Measurements from ENCODE around the gene SAMM50.

Gene SAMM50

DNA sequence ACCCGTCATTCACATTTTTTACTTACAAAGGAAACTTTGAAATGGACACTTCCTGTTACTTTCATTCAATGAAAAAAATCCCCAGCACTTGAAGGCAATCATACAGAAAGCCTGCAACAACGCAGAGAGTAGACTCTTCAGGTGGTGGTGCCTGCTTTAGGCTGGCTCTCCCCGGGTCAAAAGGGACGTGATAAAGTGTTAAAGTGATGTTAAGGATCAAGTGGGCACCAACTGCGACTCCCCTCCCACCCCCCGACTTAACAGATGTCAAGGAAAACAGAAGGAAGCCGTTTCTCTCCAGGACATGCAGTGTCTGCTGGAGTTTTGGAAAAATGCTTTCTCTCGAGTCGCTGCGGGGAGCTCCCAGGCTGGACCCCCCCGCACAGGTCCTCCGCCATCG, 32.1 kb upstream of the SAMM50 start:
- TF ChIP-seq EZH2 (IDR thresholded peaks at IDR 0.05; ENCODE audit: borderline replicate concordance, low read length) = no peak
- TF ChIP-seq, protein P1, sequence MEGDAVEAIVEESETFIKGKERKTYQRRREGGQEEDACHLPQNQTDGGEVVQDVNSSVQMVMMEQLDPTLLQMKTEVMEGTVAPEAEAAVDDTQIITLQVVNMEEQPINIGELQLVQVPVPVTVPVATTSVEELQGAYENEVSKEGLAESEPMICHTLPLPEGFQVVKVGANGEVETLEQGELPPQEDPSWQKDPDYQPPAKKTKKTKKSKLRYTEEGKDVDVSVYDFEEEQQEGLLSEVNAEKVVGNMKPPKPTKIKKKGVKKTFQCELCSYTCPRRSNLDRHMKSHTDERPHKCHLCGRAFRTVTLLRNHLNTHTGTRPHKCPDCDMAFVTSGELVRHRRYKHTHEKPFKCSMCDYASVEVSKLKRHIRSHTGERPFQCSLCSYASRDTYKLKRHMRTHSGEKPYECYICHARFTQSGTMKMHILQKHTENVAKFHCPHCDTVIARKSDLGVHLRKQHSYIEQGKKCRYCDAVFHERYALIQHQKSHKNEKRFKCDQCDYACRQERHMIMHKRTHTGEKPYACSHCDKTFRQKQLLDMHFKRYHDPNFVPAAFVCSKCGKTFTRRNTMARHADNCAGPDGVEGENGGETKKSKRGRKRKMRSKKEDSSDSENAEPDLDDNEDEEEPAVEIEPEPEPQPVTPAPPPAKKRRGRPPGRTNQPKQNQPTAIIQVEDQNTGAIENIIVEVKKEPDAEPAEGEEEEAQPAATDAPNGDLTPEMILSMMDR (IDR thresholded peaks at IDR 0.05; ENCODE audit: low read length) = no peak
- no peaks in the 10 kb centered on the region for H3K36me3 ChIP-seq (ENCODE audit: insufficient read depth, low read length)
- peaks cover under 1% of the 10 kb centered on the region; the same call in 1 of the 2 replicates for H3K27me3 ChIP-seq (ENCODE audit: insufficient read depth, low read length)
- no peaks in the 10 kb centered on the region for H3K9me2 ChIP-seq (ENCODE audit: low read depth, low read length)
- no peak overlapping the region for H2AFZ ChIP-seq (ENCODE audit: low read length)
- H3K27ac ChIP-seq (ENCODE audit: low read depth, low read length, poor library complexity, severe bottlenecking) = no peak overlapping the region
- no peaks in the 10 kb centered on the region for H3K79me2 ChIP-seq (ENCODE audit: insufficient read depth, low read length)
- no peaks in the 10 kb centered on the region for H3K9me3 ChIP-seq (ENCODE audit: low read length)
- H3K4me3 ChIP-seq (ENCODE audit: low read depth, low read length, poor library complexity, severe bottlenecking) = no peak overlapping the region
- no peaks in the 10 kb centered on the region for H4K20me1 ChIP-seq (ENCODE audit: insufficient read depth, low read length)
- no peak overlapping the region for H3K4me2 ChIP-seq (ENCODE audit: low read length)
- no peak overlapping the region for H3K9ac ChIP-seq (ENCODE audit: low read length)
- no peaks in the 10 kb centered on the region for H3F3A ChIP-seq (ENCODE audit: insufficient read depth, low read length)
- no peaks in the 10 kb centered on the region for H3K4me1 ChIP-seq (ENCODE audit: insufficient read depth, low read length, severe bottlenecking)

DNA sequence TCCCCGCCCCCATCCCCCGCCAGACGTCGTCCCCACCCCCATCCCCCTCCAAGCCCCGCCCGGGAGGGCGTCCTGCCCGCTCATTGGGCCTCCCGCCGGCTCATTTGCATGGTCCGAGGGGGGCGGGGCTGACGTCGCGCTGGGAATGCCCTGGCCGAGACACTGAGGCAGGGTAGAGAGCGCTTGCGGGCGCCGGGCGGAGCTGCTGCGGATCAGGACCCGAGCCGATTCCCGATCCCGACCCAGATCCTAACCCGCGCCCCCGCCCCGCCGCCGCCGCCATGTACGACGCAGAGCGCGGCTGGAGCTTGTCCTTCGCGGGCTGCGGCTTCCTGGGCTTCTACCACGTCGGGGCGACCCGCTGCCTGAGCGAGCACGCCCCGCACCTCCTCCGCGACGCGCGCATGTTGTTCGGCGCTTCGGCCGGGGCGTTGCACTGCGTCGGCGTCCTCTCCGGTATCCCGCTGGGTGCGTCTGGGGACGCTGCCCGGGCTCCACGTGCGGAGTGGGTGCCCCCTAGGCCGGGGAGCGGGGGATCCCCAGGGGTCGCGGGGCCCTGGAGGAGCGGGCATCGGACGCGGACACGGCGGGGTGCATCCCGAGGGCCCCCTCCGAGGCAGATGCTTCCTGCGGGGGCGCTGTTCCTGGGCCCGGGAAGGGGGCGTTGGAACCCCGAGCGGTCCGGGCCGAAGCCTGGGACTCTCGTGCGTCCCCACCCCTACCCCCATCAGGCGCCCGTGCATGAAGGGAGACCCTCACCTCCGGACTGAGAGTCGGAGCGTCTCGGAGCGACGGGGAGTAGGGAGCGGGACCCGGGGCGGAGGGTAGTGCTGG, 31.4 kb upstream of the SAMM50 start, which contains the start of gene PNPLA3:
PNPLA3 (plus strand) TSS at position 175 of the 834 bp plus-strand sequence; CDS start at position 282, 107 bp downstream.
- H3K36me3 ChIP-seq (ENCODE audit: insufficient read depth, low read length) = no peaks in the 10 kb centered on the region
- H3F3A ChIP-seq (ENCODE audit: insufficient read depth, low read length) = no peaks in the 10 kb centered on the region
- no peaks in the 10 kb centered on the region for H3K9me3 ChIP-seq (ENCODE audit: low read length)
- H3K79me2 ChIP-seq (ENCODE audit: insufficient read depth, low read length) = no peaks in the 10 kb centered on the region
- no peak within 1 kb of the TSS for H2AFZ ChIP-seq (ENCODE audit: low read length)
- H3K4me2 ChIP-seq (ENCODE audit: low read length) = no peak within 1 kb of the TSS
- no peaks in the 10 kb centered on the region for H3K9me2 ChIP-seq (ENCODE audit: low read depth, low read length)
- H3K27ac ChIP-seq (ENCODE audit: low read depth, low read length, poor library complexity, severe bottlenecking) = no peak within 1 kb of the TSS
- TF ChIP-seq, protein P1 (IDR thresholded peaks at IDR 0.05; ENCODE audit: low read length) = no peak
- TF ChIP-seq EZH2 (IDR thresholded peaks at IDR 0.05; ENCODE audit: borderline replicate concordance, low read length) = no peak
- no peak within 1 kb of the TSS for H3K9ac ChIP-seq (ENCODE audit: low read length)
- no peaks in the 10 kb centered on the region for H4K20me1 ChIP-seq (ENCODE audit: insufficient read depth, low read length)
- H3K4me1 ChIP-seq (ENCODE audit: insufficient read depth, low read length, severe bottlenecking) = no peaks in the 10 kb centered on the region
- H3K27me3 ChIP-seq (ENCODE audit: insufficient read depth, low read length) = peaks cover 5% of the 10 kb centered on the region; the same call in 1 of the 2 replicates
- no peak within 1 kb of the TSS for H3K4me3 ChIP-seq (ENCODE audit: low read depth, low read length, poor library complexity, severe bottlenecking)

DNA sequence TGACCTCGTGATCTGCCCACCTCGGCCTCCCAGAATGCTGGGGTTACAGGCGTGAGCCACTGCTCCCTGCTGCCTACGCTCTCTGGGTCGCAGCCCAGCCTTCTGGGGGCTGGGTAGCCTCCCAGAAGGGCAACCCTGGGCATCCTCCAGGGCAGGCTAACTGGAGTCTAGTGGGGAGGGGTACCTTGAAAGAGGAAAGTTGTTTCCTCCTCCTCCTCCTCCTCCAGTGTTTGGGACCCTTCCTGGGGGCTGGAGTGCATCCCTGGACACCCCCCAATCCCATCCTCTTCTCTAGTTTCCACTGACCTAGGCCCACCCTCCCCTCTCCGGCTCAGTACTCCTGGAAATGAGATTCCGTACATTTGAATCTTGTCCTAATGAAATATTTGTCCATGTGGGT, 30.4 kb upstream of the SAMM50 start:
- Histone ChIP-seq H4K20me1 (ENCODE audit: insufficient read depth, low read length) (no peaks in the 10 kb centered on the region), H3K27ac (ENCODE audit: low read depth, low read length, poor library complexity, severe bottlenecking) (no peak overlapping the region), H3K9ac (ENCODE audit: low read length) (no peak overlapping the region)

More for the DNA sequence above, 30.4 kb upstream of the SAMM50 start:
- Histone ChIP-seq H3F3A (ENCODE audit: insufficient read depth, low read length) (no peaks in the 10 kb centered on the region), H3K27me3 (ENCODE audit: insufficient read depth, low read length) (peaks cover 5% of the 10 kb centered on the region; the same call in 1 of the 2 replicates), H3K4me1 (ENCODE audit: insufficient read depth, low read length, severe bottlenecking) (no peaks in the 10 kb centered on the region), H3K79me2 (ENCODE audit: insufficient read depth, low read length) (no peaks in the 10 kb centered on the region), H2AFZ (ENCODE audit: low read length) (no peak overlapping the region), H3K4me2 (ENCODE audit: low read length) (no peak overlapping the region), H3K4me3 (ENCODE audit: low read depth, low read length, poor library complexity, severe bottlenecking) (no peak overlapping the region), H3K9me3 (ENCODE audit: low read length) (no peaks in the 10 kb centered on the region), H3K9me2 (ENCODE audit: low read depth, low read length) (no peaks in the 10 kb centered on the region), H3K36me3 (ENCODE audit: insufficient read depth, low read length) (no peaks in the 10 kb centered on the region)
- TF ChIP-seq, protein P1 (IDR thresholded peaks at IDR 0.05; ENCODE audit: low read length) = no peak
- TF ChIP-seq EZH2 (IDR thresholded peaks at IDR 0.05; ENCODE audit: borderline replicate concordance, low read length) = no peak

Data from OCI-LY1 (cell line).